ENCODE results near the gene LARGE1. TPM values are rescaled to one million over a fixed set of nuclear protein-coding genes. Genes with fewer than 3 reads are reported as not detected.
A peak's percentile ranks its signal among the peaks of the same experiment; 100 is the strongest.

The LARGE1 gene
- total RNA-seq, 2 donors from 2014 or later, result 80.5 to 101 TPM

DNA sequence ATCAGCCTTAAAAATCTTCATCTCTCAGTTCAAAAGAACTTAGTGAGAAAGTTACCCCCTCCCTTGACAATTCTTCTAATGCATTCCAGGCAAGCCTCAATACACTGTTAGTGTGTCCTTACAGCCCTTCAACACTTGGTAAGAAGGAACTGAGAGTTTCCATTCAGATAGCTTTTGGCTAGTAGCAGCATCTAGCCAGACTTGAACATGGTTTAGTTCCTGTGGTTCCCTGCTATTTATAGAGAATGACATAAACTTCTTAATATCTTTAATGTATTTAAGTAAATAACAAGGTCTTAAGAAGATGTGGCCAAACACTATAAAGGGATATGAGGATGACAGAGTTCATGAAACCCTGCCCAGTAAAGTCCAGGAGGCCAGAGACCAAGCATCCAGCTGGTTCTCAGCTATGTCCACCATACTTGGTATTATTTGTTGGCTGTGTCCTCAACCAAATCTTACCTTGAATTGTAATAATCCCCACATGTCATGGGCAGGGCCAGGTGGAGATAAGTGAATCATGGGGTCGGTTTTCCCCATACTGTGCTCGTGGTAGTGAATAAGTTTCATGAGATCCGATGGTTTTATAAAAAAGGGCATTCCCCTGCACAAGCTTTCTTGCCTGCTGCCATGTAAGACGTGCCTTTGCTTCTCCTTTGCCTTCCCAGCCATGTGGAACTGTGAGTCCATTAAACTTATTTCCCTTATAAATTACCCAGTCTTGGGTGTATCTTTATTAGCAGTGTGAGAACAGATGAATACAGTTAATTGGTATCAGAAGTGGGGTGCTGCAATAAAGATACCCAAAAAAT is 132.4 kb downstream of the LARGE1 start:
- Histone ChIP-seq H3K4me3 (no peak overlapping the region), H3K27ac (no peak overlapping the region), H3K36me3 (no peaks in the 10 kb centered on the region), H3K4me1 (peaks cover 0 to 12% of the 10 kb centered on the region in 2 donors), H3K9me3 (peaks cover 0 to 14% of the 10 kb centered on the region in 2 donors), H3K27me3 (no peaks in the 10 kb centered on the region)
- TF ChIP-seq, protein P1, sequence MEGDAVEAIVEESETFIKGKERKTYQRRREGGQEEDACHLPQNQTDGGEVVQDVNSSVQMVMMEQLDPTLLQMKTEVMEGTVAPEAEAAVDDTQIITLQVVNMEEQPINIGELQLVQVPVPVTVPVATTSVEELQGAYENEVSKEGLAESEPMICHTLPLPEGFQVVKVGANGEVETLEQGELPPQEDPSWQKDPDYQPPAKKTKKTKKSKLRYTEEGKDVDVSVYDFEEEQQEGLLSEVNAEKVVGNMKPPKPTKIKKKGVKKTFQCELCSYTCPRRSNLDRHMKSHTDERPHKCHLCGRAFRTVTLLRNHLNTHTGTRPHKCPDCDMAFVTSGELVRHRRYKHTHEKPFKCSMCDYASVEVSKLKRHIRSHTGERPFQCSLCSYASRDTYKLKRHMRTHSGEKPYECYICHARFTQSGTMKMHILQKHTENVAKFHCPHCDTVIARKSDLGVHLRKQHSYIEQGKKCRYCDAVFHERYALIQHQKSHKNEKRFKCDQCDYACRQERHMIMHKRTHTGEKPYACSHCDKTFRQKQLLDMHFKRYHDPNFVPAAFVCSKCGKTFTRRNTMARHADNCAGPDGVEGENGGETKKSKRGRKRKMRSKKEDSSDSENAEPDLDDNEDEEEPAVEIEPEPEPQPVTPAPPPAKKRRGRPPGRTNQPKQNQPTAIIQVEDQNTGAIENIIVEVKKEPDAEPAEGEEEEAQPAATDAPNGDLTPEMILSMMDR (IDR thresholded peaks at IDR 0.05), result no peak
- no peak for DNase-seq (ENCODE audit: low spot score)

DNA sequence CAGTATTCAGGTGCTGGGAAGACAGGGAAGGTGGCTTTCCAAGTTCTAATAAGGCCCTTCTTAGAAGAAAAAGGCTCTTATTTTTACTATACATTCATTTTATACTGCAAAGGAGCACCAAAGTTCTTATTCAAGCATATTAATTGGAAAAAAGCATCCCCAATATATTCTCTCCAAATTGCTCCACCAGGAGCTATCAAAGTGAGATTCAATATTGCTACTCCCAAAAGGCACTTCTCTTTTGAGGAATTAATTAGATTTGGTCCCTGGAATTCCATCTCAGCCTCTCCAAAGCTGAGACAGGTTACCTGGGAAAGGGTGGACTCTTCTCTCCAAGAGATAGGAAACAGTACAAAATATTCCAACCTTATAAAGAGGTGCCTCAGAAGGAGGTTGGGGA is 134.1 kb downstream of the LARGE1 start:
- H3K4me1 ChIP-seq, result peaks cover 0 to 17% of the 10 kb centered on the region in 2 donors
- no peak overlapping the region for H3K27ac ChIP-seq

DNA sequence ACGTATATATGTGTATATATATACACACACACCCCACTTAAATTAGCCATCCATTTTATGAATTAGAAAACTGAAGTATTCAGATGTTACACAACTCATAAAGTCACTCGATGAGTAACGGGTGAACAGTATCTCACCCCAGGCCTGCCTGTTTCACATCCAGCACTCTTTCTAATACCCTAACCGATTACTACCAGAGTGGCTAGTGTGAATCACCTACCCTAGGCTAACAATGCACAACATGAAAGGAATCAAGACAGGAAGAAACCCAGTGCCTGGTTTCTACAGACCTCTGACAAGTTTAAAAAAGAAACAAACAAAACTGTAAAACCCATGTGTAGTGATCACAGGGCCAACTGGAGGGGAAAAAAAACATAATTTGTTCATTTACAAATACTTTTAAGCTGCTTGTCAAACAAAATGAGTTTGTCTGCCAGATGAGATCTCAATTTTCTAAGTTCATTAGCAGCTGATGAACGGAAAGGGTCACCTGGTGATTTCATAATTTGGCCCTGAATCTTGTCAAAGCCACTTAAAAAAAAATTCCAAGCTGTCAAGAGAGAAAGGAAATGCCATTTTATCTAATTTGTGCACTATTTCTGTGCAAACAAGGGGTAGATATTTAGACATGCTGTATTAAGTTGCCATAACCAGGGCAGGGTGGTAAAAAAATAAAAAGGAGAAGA is 134.8 kb downstream of the LARGE1 start:
- Histone ChIP-seq H3K9me3 (peaks cover 0 to 14% of the 10 kb centered on the region in 2 donors), H3K27me3 (no peaks in the 10 kb centered on the region), H3K4me3 (no peak overlapping the region), H3K4me1 (peaks cover 0 to 24% of the 10 kb centered on the region in 2 donors), H3K27ac (peak overlapping the region in 1 of 2 donors; percentile 56), H3K36me3 (no peaks in the 10 kb centered on the region)
- no peak for DNase-seq (ENCODE audit: low spot score)
- TF ChIP-seq, protein P1 (IDR thresholded peaks at IDR 0.05), result no peak

More for the DNA sequence above, 134.1 kb downstream of the LARGE1 start:
- H3K36me3 ChIP-seq, result no peaks in the 10 kb centered on the region
- DNase-seq (ENCODE audit: low spot score), result no peak
- TF ChIP-seq, protein P1 (IDR thresholded peaks at IDR 0.05), result no peak
- no peaks in the 10 kb centered on the region for H3K27me3 ChIP-seq
- H3K9me3 ChIP-seq, result peaks cover 0 to 14% of the 10 kb centered on the region in 2 donors
- no peak overlapping the region for H3K4me3 ChIP-seq

DNA sequence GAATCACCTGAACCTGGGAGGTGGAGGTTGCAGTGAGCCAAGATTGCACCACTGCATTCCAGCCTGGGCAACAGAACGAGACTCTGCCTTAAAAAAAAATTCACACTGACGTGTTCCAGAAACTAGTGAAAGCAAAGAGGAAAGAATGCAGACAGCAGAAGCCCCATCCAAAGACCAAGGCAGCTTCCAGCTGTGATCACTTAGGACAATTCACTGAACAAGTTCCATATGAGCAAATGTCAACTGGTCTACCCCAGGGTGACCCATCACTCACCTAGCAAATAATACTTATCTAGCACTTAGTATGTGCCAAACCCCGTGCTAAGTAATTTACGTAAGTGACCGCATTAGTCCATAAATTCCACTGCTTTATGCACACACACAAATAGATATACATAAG is 138.9 kb downstream of the LARGE1 start:
- Histone ChIP-seq H3K27ac (peak overlapping the region; percentile 64 to 87), H3K36me3 (no peaks in the 10 kb centered on the region), H3K4me1 (peaks cover 0 to 35% of the 10 kb centered on the region in 2 donors), H3K27me3 (no peaks in the 10 kb centered on the region), H3K9me3 (no peaks in the 10 kb centered on the region), H3K4me3 (no peak overlapping the region)
- no peak for DNase-seq (ENCODE audit: low spot score)
- TF ChIP-seq, protein P1 (IDR thresholded peaks at IDR 0.05), result no peak

DNA sequence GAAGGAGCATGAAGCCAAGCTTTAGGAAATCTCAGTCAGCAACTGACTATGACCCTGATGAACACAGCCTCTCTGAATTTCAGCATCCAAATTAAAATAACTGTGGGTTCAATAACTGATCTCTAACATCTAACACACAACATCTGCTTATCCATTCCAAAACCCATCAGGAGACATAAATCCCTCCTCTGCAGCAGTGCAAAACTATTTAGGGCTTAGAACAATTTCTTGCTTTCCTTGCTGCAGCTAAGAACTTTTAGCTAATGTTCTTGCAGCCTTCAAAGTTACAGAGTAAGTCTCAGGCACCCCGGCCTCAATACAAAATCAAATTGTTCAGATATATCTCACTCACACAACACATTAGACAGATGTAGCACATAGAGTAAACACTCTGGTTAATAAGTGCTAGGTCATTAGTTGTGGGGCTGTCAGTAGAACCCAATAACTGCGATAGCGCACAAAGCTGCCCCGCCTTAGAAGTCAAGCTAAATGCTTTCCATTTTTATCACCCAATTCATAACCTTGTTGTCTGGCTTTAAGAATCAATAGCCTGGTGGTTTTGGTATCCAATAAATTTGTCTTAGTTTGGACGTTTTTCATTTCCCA is 139.6 kb downstream of the LARGE1 start:
- Histone ChIP-seq H3K27me3 (no peaks in the 10 kb centered on the region), H3K36me3 (no peaks in the 10 kb centered on the region), H3K4me1 (peaks cover 0 to 33% of the 10 kb centered on the region in 2 donors), H3K4me3 (no peak overlapping the region), H3K27ac (peak overlapping the region; percentile 64 to 87), H3K9me3 (no peaks in the 10 kb centered on the region)
- TF ChIP-seq, protein P1 (IDR thresholded peaks at IDR 0.05), result no peak
- no peak for DNase-seq (ENCODE audit: low spot score)

Data from right atrium auricular region (tissue), 2 donors.